GM18907 (cell line): ENCODE results near the gene KRTAP26-1.

Experiments
- ATAC-seq: cut with Tn5 transposase; IDR thresholded peaks from one replicate; pipeline ENCODE4 v1.9.1; 2021; ENCODE audit warnings: mild to moderate bottlenecking, moderate library complexity; ENCODE audit not compliant: unreplicated experiment

Gene KRTAP26-1

DNA sequence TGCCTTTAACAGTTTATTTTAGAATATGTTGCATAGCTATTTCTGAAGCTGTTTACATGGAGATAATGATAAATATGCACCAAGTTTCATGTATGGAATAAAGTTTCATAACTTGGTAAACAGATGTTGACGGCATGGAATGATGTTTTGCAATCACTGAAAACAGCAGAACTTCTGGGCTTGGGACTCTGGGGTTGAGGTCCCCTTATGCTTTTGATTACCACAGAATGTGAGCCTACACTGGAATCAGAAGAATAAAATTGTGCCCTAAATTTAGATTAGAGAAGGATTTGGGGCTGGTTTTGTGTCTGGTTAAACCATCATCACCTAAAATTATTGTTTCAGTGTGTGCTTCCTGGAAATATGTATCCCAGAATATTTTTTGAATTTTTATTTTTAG, 48.5 kb downstream of the KRTAP26-1 start:
- no peak for ATAC-seq

DNA sequence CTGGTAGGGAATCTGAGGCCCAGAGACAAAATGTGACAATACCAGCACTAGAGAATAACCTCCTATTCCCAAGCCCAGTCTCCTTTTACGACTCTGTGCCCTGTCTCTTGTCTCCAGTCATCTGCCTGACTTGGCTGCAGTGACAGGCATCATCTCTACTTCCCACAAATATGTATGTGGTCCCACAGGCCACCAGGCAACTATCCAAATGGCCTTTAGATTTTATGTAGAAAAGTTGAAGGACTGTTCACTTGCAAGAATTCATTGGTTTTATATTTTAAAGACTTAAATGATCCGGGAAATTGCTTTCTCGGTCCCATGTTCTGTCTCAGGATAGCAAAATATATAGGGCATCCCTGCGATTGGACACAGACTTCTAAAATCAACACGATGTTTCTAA, 49.0 kb downstream of the KRTAP26-1 start:
- ATAC-seq = no peak

DNA sequence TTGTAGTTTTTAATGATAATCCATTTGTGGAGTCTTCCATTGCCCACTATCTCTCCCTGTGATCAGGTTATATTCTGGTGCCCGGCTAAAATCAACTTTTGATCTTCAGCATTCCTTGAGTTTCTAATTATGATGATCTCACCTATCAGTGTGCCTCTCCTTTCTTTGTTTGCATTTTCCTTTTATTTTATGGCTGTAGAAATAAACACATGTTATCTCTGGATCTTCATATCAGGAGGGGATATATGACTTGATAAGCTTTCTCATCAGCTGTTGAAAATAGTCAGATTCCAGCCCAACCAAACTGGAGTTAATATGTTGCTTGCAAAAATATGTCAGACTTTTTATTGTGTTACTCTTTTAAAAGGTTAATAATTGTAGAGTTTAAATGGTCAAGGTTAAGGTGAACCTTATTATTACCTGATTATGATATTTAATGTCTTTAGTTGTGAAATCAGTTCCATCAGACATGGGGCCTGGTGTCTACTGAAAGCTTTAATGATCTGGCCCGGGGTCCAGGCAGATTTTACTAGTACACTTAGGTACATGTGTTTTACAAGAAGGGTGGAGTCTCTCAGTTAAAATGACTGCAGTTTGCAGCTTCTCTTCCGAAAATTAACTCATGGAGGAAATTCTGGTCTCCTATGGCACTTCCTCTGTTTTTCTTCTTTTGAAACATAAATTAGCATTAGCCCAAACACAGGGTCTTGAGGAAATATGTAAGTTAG, 50.1 kb downstream of the KRTAP26-1 start:
- no peak for ATAC-seq
